Activated CD4-positive, CD25-positive, alpha-beta regulatory T cell treated with anti-CD3 and anti-CD28 coated beads, Interleukin-2, amount 50 U/mL, for 24 hours (primary cell): Measurements from ENCODE around the gene PLXNC1.

ENCODE experiments used
- ATAC-seq, 2 donors: fragments of 150-1000 bp; cut with Tn5 transposase; one replicate each; pipeline ENCODE4 v1.10.0; 2021; ENCODE audit warnings: mild to moderate bottlenecking in 1 of 2, moderate library complexity in 1 of 2

PLXNC1 gene

DNA sequence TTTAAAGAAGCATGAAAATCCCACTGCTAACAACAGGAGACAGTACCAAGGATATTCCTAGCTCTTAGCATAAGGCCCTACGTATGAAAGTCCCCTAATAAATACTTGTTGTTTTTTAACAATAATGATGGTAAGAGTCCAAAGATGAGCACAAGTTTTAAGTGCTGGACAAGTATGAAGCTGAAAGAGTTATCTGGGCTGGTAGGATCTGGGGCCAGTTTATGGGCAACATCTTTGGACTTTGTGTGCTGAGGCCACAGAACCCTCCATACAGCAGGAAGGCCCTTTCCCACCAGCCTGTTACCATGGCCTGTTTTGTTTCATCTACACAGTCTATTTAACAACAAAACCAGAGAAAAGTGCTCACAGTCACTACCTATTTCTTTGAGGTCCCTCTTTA, 12.5 kb upstream of the PLXNC1 start:
- ATAC-seq = no peak

- no peak for ATAC-seq
Observed at GRCh38 chr12:94139816-94140215, 8.6 kb upstream of the PLXNC1 start.

DNA sequence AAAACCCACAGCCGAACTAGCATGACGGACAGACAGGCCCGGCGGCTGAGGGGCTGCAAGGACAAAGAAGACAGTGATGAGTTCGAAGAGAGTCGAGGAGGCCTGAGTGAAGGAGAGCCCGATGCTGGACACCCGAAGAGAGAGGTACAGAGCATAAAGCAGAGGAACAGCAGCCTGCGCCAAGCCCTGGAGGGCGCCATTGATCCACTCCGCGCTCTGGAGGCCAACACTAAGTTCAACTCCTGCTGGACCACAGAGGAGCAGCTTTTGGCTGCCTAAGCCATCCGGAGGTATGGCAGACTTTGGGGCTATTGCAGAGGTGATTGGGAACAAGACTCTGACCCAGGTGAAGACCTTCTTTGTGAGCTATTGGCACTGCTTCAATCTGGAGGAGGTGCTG, 7.8 kb upstream of the PLXNC1 start:
- ATAC-seq = peak; percentile 72 to 81

DNA sequence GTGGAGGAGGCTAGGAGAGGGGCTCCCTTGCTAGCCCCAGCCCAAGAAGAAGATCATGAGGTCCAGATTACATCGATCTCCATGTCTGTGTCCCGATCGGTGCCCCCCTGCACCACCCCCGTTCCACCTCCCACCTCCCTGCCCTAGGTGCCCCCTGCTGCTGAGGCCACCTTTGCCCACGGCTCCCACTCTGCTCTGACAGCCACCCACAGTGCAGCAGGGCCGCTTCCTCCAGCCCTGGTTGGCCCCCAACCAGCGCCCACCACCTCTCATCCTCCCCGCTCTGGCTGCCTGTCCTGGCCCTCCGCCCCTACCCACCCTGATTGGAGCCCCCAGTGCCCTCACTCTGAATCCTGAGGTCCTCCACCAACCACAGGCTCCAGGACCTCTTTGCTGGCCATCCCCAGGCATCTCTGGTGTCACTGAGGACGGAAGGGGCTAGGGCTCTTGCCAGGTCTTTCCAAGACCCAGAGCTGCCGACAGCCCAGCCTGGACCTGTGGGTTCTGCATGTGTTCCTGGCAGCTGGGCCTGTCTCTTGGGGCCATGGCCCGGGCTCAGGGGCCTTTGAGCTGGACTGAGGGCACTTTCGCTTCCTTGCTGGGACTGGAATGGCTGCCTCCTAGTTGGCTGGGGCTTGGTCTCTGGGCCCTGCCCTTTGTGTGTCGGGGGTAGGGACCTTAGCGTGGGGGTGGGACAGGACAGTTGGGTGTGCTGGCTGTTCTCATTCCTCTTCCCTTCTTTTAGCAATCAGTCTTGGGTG, 7.2 kb upstream of the PLXNC1 start:
- no peak for ATAC-seq

DNA sequence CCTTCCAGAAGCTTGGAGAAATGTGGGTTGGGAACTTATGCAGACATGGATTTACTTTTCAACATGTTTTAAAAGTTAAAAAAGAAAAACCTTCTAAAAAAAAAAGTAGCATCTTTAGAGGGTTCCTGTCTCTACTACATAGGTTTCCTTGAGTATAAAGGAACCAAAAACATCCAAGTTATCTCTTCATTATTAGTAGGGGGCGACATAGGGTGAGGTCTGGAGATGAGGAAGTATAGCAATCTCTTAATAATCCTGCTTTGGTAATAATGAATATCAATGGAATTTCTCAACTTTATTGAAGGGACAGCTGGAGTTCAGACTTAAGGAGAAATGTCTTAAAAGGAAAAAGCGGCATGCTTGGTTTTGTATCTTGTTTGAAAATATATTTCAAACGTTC, 6.5 kb upstream of the PLXNC1 start:
- ATAC-seq = no peak

DNA sequence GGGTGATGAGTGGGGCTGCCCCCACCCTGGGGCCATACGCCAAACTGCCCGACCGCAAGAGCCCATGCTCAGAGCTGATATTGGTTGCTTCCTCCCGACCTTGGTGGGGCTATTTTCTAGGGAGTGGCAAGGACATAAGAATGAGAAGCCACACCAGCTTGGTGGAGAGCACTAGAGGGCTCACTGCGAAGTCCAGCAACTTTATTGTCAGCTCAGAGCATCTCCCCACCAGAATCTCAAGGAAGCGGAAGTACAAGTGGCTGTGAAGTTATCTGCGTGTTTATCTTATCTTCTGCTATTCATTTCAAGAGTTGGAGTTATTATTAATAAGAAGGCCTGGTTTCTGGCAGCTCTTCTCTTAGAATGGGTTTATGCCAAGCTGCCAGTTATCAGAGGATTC, 4.9 kb upstream of the PLXNC1 start:
- no peak for ATAC-seq

DNA sequence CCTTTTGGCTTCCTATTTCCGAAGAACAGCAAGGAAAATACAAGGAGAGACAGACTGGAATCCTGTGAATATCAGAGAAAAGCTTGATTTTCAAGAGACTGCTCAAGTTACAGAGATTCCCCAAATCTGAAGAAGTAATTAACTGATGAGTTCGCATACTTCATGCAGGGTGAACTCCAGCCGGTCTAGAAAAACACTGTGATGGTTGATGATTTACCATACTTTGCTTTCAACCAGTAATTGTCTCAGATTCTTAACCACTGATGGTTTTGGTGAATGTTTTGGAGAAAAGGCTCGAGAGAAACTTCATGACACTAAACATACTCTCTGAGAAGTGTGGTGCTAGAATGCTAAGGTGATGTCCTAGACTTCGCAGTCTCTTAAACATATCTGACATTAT, 4.4 kb upstream of the PLXNC1 start:
- no peak for ATAC-seq

- no peak for ATAC-seq
Observed at GRCh38 chr12:94144781-94145180, 3.6 kb upstream of the PLXNC1 start.

GRCh38 chr12:94145191-94145983, 3.0 kb upstream of the PLXNC1 start:
- ATAC-seq = no peak

- ATAC-seq = no peak
Observed at GRCh38 chr12:94146166-94146936, 2.0 kb upstream of the PLXNC1 start.

- ATAC-seq = peak in 1 of 2 donors; percentile 14
Observed at GRCh38 chr12:94147387-94147990, 888 bp upstream of the PLXNC1 start.

DNA sequence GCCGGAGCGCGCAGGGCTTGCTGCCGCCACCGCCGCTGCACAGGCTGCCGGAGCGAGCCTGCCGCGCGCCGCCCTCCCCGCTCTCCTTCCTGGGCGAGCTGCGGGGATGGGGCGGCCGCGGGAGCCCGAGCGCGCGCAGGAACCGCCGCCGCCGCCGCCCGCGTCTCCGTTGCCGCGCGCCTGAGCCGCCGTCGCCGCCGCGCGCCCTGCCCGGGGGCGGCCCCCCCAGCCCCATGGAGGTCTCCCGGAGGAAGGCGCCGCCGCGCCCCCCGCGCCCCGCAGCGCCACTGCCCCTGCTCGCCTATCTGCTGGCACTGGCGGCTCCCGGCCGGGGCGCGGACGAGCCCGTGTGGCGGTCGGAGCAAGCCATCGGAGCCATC, 352 bp downstream of the PLXNC1 start:
- peak; percentile 2 to 3 for ATAC-seq

DNA sequence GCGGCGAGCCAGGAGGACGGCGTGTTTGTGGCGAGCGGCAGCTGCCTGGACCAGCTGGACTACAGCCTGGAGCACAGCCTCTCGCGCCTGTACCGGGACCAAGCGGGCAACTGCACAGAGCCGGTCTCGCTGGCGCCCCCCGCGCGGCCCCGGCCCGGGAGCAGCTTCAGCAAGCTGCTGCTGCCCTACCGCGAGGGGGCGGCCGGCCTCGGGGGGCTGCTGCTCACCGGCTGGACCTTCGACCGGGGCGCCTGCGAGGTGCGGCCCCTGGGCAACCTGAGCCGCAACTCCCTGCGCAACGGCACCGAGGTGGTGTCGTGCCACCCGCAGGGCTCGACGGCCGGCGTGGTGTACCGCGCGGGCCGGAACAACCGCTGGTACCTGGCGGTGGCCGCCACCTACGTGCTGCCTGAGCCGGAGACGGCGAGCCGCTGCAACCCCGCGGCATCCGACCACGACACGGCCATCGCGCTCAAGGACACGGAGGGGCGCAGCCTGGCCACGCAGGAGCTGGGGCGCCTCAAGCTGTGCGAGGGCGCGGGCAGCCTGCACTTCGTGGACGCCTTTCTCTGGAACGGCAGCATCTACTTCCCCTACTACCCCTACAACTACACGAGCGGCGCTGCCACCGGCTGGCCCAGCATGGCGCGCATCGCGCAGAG, 873 bp downstream of the PLXNC1 start:
- ATAC-seq = peak; percentile 11 to 27

DNA sequence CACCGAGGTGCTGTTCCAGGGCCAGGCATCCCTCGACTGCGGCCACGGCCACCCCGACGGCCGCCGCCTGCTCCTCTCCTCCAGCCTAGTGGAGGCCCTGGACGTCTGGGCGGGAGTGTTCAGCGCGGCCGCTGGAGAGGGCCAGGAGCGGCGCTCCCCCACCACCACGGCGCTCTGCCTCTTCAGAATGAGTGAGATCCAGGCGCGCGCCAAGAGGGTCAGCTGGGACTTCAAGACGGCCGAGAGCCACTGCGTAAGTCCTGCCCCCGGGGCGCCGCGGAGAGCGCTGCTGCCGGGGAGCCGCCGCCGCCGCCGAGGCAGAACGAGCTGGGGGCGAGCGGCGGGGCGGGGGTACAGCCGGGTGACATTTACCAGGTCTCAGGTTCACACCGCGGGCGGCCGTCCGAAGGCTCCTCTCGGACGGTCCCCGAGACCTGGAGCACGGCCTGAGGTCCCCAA, 1.4 kb downstream of the PLXNC1 start:
- ATAC-seq = peak in 1 of 2 donors; percentile 1

- ATAC-seq = peak in 1 of 2 donors; percentile 7
Observed at GRCh38 chr12:94150240-94151121, 2.1 kb downstream of the PLXNC1 start.

GRCh38 chr12:94151582-94151981, 3.2 kb downstream of the PLXNC1 start:
- no peak for ATAC-seq

GRCh38 chr12:94152292-94153078, 4.1 kb downstream of the PLXNC1 start:
- no peak for ATAC-seq

DNA sequence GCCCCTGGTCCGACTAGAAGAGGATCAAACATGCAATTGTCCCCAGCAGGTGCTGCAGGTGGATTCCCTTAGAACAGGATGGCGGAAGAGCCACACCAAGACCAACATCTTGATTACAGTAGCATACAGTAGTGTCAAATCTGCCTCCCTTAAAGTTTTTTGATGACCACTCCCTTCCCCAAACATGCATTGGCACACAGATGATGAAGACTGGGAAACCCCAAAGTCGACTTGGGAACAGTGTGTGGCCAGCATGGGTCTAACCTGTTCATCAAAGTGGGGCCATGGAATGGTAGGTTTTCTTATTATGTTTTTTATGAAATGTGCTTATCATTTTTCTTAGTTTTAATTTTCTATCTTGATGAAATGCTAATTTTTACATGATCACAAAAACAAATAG, 8.8 kb downstream of the PLXNC1 start:
- no peak for ATAC-seq

DNA sequence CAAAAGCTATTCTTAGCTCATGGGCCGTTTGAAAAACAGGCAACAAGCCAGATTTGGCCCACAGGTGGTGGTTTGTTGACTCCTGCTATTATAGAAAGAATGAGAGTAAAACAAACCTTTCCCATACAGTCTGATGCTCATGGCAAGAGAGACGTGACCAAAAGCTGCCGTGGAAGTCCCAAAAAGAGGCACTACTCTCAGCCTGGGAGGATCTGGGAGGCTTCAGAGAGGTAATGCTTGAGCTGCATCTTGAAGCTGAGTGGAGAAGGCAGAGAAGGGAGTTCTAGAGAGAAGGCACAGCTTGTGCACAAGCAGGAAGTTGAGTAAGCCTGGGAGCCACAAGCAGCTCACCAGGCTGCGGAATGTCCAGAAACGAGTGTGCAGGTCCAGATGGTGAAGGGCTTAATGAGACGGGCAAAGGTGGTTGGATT, 9.6 kb downstream of the PLXNC1 start:
- ATAC-seq = no peak

GRCh38 chr12:94158666-94159065, 10.3 kb downstream of the PLXNC1 start:
- ATAC-seq = no peak
